Hepatocyte (in vitro differentiated cells): ENCODE results near the gene GH2.

Experiments used
- EZH2 ChIP-seq: fragments of 200-600 bp; sonication (generic); IDR thresholded peaks from 2 replicates; pipeline ENCODE4 v1.6.1; 2016; ENCODE audit warnings: antibody characterized with exemption, mild to moderate bottlenecking, borderline replicate concordance
- EZH2phosphoT487 ChIP-seq: fragments of 200-600 bp; sonication (generic); IDR thresholded peaks from one replicate; pipeline ENCODE4 v1.6.1; 2018; ENCODE audit warnings: antibody characterized with exemption, mild to moderate bottlenecking, low read depth, moderate library complexity; ENCODE audit not compliant: unreplicated experiment, severe bottlenecking
- TF ChIP-seq, protein P1 (sequence below): fragments of 200-600 bp; sonication (generic); IDR thresholded peaks from 2 replicates; pipeline ENCODE4 v1.5.1; 2016; ENCODE audit warnings: antibody characterized with exemption, mild to moderate bottlenecking; ENCODE audit not compliant: poor library complexity

DNA sequence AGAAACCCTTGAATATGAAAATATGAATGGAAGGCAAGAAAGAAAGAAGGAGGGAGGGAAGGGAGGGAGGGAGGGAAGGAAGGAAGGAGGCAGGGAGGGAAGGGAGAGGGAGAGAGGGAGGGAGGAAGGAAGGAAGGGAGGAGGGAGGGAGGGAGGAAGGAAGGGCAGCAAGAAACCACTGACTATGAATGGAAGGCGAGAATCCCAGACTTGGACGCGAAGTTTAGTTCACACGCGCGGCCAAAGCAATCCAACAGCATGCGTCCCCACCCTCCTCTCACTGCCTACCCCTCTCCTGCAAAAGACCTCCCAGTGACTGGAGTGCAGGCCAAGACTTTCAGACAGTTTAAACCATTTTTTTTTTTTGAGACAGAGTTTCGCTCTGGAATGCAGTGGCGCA lies 31.3 kb downstream of the GH2 start:
- TF ChIP-seq, protein P1, sequence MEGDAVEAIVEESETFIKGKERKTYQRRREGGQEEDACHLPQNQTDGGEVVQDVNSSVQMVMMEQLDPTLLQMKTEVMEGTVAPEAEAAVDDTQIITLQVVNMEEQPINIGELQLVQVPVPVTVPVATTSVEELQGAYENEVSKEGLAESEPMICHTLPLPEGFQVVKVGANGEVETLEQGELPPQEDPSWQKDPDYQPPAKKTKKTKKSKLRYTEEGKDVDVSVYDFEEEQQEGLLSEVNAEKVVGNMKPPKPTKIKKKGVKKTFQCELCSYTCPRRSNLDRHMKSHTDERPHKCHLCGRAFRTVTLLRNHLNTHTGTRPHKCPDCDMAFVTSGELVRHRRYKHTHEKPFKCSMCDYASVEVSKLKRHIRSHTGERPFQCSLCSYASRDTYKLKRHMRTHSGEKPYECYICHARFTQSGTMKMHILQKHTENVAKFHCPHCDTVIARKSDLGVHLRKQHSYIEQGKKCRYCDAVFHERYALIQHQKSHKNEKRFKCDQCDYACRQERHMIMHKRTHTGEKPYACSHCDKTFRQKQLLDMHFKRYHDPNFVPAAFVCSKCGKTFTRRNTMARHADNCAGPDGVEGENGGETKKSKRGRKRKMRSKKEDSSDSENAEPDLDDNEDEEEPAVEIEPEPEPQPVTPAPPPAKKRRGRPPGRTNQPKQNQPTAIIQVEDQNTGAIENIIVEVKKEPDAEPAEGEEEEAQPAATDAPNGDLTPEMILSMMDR, result no peak
- no peak for TF ChIP-seq EZH2
- no peak for TF ChIP-seq EZH2phosphoT487
